Lower leg skin (tissue), 3 donors: ENCODE results near the gene ZNF263.

Experiments
- CTCF ChIP-seq, 3 donors: fragments of 450-650 bp; IDR thresholded peaks; one replicate each; pipeline ENCODE4 v1.5.1; 2016; ENCODE audit warnings: antibody characterized with exemption in 3 of 3, mild to moderate bottlenecking in 3 of 3, moderate library complexity in 2 of 3
- POLR2A ChIP-seq, 2 donors: fragments of 450-650 bp; IDR thresholded peaks; one replicate each; pipeline ENCODE4 v1.6.1; 2016 to 2017; ENCODE audit warnings: antibody characterized with exemption in 2 of 2, mild to moderate bottlenecking in 1 of 2, moderate library complexity in 1 of 2

- TF ChIP-seq CTCF (IDR thresholded peaks at IDR 0.05) (no peak), POLR2A (IDR thresholded peaks at IDR 0.05) (no peak)
Observed at GRCh38 chr16:3246002-3246401, 37.3 kb upstream of the ZNF263 start.
